ENCODE measurements around the gene NT5DC1. TPM values are rescaled to one million over a fixed set of nuclear protein-coding genes. Genes with fewer than 3 reads are reported as not detected.

The NT5DC1 gene
- polyA plus RNA-seq, 1 of the 3 experiments (the other 2 are of a cell fraction), result 20.3 TPM

DNA sequence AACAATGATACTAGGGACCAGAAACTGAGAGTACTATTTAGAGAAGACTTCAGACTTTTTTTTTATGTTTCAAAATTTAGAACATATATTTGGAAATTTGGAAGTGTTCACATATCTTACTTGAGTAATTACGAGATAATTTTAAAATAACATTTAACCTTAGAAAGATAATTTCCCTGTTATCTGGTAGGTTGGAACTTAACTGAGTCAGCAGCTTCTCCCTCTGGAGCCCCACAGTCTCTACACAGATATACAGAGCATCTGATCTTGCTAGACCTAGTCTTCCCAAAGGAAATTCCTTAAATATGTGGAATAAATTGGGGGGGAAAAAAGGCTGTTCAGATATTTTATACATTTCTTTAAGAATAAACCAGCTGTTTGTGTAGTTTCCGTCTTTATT lies 104.6 kb downstream of the NT5DC1 start:
- H3F3A ChIP-seq (replicated peaks; ENCODE audit: insufficient read depth), result no peaks in the 10 kb centered on the region
- CTCF ChIA-PET, result interaction anchor here (5.2 kb wide), 1 partner anchor 12 kb away, joined by 36 read pairs; no protein-coding TSS in a partner anchor
- no peak overlapping the region for H3K4me3 ChIP-seq (ENCODE audit: low read depth in 2 of 2, low read length in 1 of 2)
- peak overlapping the region in 1 of 2 experiments; percentile 68; a peak in 1 of 4 replicates for H3K27ac ChIP-seq (ENCODE audit: low read depth in 2 of 2, low read length in 1 of 2)
- H2AFZ ChIP-seq (ENCODE audit: low read depth), result no peak overlapping the region
- H3K4me2 ChIP-seq, result no peak overlapping the region
- no peaks in the 10 kb centered on the region for H3K9me3 ChIP-seq
- no peaks in the 10 kb centered on the region for H3K27me3 ChIP-seq (ENCODE audit: insufficient read depth)
- peaks cover 0 to 23% of the 10 kb centered on the region in 2 experiments; a peak in 2 of 4 replicates for H3K4me1 ChIP-seq (ENCODE audit: control insufficient read depth in 1 of 2, insufficient read depth in 2 of 2, low read depth in 1 of 2, low read length in 1 of 2)
- H4K20me1 ChIP-seq (ENCODE audit: insufficient read depth), result no peaks in the 10 kb centered on the region
- no peak for DNase-seq
- H3K36me3 ChIP-seq (replicated peaks in 1 of 2; ENCODE audit: control insufficient read depth in 1 of 2, insufficient read depth in 2 of 2, low read length in 1 of 2), result no peaks in the 10 kb centered on the region
- H3K9me2 ChIP-seq, result no peaks in the 10 kb centered on the region
- TF ChIP-seq TCF12 (IDR thresholded peaks at IDR 0.05), result no peak
- TF ChIP-seq TEAD4 (IDR thresholded peaks at IDR 0.05; ENCODE audit: borderline replicate concordance, insufficient read depth), result no peak
- TF ChIP-seq MXI1 (IDR thresholded peaks at IDR 0.05; ENCODE audit: low read depth, low read length), result no peak
- TF ChIP-seq RFX5 (IDR thresholded peaks at IDR 0.05; ENCODE audit: low read length), result no peak
- TF ChIP-seq FOXJ3 (CRISPR knock-in tag; IDR thresholded peaks at IDR 0.05), result no peak
- TF ChIP-seq USF1 (IDR thresholded peaks at IDR 0.05; ENCODE audit: borderline replicate concordance, low read depth), result no peak
- TF ChIP-seq, protein P1, sequence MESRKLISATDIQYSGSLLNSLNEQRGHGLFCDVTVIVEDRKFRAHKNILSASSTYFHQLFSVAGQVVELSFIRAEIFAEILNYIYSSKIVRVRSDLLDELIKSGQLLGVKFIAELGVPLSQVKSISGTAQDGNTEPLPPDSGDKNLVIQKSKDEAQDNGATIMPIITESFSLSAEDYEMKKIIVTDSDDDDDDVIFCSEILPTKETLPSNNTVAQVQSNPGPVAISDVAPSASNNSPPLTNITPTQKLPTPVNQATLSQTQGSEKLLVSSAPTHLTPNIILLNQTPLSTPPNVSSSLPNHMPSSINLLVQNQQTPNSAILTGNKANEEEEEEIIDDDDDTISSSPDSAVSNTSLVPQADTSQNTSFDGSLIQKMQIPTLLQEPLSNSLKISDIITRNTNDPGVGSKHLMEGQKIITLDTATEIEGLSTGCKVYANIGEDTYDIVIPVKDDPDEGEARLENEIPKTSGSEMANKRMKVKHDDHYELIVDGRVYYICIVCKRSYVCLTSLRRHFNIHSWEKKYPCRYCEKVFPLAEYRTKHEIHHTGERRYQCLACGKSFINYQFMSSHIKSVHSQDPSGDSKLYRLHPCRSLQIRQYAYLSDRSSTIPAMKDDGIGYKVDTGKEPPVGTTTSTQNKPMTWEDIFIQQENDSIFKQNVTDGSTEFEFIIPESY (IDR thresholded peaks at IDR 0.05; ENCODE audit: borderline replicate concordance, low read depth), result no peak
- no peak for TF ChIP-seq MEF2A (IDR thresholded peaks at IDR 0.05; ENCODE audit: borderline replicate concordance, low read depth)
- no peak for TF ChIP-seq ELF1 (IDR thresholded peaks at IDR 0.05)
- TF ChIP-seq FOSL2 (IDR thresholded peaks at IDR 0.05; ENCODE audit: borderline replicate concordance, low read depth), result no peak
- no peak for TF ChIP-seq GABPA (IDR thresholded peaks at IDR 0.05; ENCODE audit: low read depth)
- no peak for TF ChIP-seq FOXM1 (IDR thresholded peaks at IDR 0.05; ENCODE audit: low read depth)
- no peak for TF ChIP-seq SIN3A (IDR thresholded peaks at IDR 0.05; ENCODE audit: borderline replicate concordance, low read depth, low read length)
- no peak for TF ChIP-seq JUND (IDR thresholded peaks at IDR 0.05)
- no peak for TF ChIP-seq RXRA (IDR thresholded peaks at IDR 0.05; ENCODE audit: borderline replicate concordance, low read depth)
- no peak for TF ChIP-seq YY1 (IDR thresholded peaks at IDR 0.05; ENCODE audit: low read depth)
- no peak for TF ChIP-seq PBX3 (IDR thresholded peaks at IDR 0.05)
- TF ChIP-seq, protein P2, sequence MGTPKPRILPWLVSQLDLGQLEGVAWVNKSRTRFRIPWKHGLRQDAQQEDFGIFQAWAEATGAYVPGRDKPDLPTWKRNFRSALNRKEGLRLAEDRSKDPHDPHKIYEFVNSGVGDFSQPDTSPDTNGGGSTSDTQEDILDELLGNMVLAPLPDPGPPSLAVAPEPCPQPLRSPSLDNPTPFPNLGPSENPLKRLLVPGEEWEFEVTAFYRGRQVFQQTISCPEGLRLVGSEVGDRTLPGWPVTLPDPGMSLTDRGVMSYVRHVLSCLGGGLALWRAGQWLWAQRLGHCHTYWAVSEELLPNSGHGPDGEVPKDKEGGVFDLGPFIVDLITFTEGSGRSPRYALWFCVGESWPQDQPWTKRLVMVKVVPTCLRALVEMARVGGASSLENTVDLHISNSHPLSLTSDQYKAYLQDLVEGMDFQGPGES (IDR thresholded peaks at IDR 0.05; ENCODE audit: low read depth, low read length), result no peak
- no peak for TF ChIP-seq SMC3 (IDR thresholded peaks at IDR 0.05; ENCODE audit: low read depth, low read length)
- POLR2A ChIA-PET, result no interaction called here
- H3K9ac ChIP-seq, result no peak overlapping the region
- H3K79me2 ChIP-seq (ENCODE audit: insufficient read depth), result no peaks in the 10 kb centered on the region
- 88% methylated on average over 2 of the region's 2 CpGs for WGBS (ENCODE audit: low lambda C conversion rate)
